ENCODE data around the gene PROCR. TPM values are rescaled to one million over a fixed set of nuclear protein-coding genes. Genes with fewer than 3 reads are reported as not detected.

The PROCR gene
- total RNA-seq, result 10 to 100 TPM in 2 of 3 donors, 1 to 10 TPM in 1; 6.1 to 15.0 (median 11.7) TPM
- long read RNA-seq, donor 1, transcript PROCR-201 (4 exons, 1,348 nt), result major isoform, 16 of 24 reads
- long read RNA-seq, donor 1, partial matches to known transcripts, result 7 of 24 reads
- long read RNA-seq, donor 1, other reads (novel, unspliced or antisense), result 1 of 24 reads
- long read RNA-seq, donor 2, transcript PROCR-201 (4 exons, 1,348 nt), result major isoform, 12 of 14 reads
- long read RNA-seq, donor 2, partial matches to known transcripts, result 0 of 14 reads
- long read RNA-seq, donor 2, other reads (novel, unspliced or antisense), result 2 of 14 reads

DNA sequence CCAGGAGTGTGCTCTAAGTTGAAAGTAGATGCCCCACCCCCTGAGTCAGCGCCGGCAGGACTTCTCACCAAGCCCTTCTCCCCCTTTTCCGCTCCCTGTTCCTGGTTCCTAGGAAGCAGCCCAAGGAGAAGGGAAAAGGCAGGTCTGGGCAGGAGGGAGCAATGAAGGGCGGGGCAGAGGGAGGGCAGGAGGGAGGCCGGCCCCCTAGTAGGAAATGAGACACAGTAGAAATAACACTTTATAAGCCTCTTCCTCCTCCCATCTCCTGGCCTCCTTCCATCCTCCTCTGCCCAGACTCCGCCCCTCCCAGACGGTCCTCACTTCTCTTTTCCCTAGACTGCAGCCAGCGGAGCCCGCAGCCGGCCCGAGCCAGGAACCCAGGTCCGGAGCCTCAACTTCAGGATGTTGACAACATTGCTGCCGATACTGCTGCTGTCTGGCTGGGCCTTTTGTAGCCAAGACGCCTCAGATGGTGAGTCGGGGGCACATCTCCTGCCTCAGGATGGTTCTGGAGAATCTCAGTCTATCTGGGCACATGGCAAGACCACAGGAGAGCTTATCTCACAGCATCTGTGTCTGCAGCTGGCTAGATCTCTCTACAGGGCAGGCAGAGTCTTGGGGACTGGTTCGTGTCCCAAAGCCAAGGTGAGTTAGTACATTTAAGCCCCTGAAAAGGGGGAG, at the start of gene PROCR:
Gene PROCR, plus strand, starts transcription at position 320 of the 681 bp plus-strand sequence. Its CDS starts 83 bp downstream, at position 403.
- TF ChIP-seq, protein P1, sequence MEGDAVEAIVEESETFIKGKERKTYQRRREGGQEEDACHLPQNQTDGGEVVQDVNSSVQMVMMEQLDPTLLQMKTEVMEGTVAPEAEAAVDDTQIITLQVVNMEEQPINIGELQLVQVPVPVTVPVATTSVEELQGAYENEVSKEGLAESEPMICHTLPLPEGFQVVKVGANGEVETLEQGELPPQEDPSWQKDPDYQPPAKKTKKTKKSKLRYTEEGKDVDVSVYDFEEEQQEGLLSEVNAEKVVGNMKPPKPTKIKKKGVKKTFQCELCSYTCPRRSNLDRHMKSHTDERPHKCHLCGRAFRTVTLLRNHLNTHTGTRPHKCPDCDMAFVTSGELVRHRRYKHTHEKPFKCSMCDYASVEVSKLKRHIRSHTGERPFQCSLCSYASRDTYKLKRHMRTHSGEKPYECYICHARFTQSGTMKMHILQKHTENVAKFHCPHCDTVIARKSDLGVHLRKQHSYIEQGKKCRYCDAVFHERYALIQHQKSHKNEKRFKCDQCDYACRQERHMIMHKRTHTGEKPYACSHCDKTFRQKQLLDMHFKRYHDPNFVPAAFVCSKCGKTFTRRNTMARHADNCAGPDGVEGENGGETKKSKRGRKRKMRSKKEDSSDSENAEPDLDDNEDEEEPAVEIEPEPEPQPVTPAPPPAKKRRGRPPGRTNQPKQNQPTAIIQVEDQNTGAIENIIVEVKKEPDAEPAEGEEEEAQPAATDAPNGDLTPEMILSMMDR (IDR thresholded peaks at IDR 0.05), result no peak
- H3K9me3 ChIP-seq, result no peaks in the 10 kb centered on the region
- peak; percentile 88 to 92 (median 88) for DNase-seq
- intact Hi-C loops (cut with DNase I, micrococcal nuclease), result no loop called here
- peaks cover 17% of the 10 kb centered on the region for H3K4me1 ChIP-seq (ENCODE audit: low read depth)
- ATAC-seq, result peak; percentile 98
- no peaks in the 10 kb centered on the region for H3K36me3 ChIP-seq (ENCODE audit: low read depth)
- no peak within 1 kb of the TSS for H3K4me3 ChIP-seq

DNA sequence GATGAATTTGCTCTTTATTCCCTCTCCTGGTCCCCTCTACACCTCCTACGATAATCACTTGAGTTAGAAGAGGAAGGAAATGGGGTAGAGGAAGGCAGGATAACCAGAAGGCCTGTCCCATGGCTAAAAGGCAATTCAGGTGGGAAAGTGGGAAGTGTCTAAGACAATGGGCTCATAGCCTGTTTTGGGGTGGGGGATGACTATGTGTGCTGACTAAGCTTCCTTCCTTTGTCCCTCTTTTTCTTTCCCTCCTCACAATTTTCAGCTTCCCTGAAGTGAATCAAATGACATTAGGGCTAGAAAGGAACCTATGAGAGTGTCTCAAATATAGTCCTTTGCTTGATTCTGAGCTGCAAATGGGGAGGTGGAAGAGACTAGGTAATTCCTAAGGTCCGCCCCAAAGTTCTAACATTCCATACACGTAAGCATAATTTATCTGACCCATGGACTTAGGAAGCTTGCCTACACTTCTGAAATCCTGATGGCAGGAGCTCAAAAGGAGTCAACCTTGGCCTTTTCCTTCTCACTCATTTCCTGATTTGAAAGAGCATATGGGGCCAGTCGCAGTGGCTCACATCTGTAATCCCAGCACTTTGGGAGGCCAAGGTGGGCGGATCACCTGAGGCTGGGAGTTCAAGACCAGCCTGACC, 49.0 kb upstream of the PROCR start:
- TF ChIP-seq, protein P1 (IDR thresholded peaks at IDR 0.05), result no peak
- intact Hi-C loops (cut with DNase I, micrococcal nuclease), result no loop called here
- Histone ChIP-seq H3K9me3 (no peaks in the 10 kb centered on the region), H3K4me1 (ENCODE audit: low read depth) (no peaks in the 10 kb centered on the region), H3K36me3 (ENCODE audit: low read depth) (peaks cover 4% of the 10 kb centered on the region), H3K4me3 (no peak overlapping the region)
- ATAC-seq, result no peak
- no peak for DNase-seq

DNA sequence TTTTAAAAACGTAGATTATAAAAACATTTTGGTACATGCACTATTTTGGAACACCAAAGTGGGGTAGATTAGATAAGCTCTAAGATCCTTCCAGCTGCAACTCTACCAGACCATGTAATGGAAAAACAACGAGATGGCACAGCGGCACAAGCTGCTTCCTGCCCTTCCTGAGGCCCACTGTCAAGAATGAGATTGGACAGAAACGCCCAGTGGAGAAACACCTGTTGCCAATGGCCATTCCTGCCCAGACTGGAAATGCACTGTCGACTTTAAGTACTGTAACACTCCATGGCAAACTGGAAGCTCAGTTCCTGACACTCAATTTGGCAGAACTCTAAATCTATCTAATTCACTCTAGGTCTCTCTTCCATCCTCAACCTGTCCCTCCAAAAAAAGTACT, 46.1 kb upstream of the PROCR start:
- ATAC-seq, result no peak
- peaks cover 4% of the 10 kb centered on the region for H3K36me3 ChIP-seq (ENCODE audit: low read depth)

DNA sequence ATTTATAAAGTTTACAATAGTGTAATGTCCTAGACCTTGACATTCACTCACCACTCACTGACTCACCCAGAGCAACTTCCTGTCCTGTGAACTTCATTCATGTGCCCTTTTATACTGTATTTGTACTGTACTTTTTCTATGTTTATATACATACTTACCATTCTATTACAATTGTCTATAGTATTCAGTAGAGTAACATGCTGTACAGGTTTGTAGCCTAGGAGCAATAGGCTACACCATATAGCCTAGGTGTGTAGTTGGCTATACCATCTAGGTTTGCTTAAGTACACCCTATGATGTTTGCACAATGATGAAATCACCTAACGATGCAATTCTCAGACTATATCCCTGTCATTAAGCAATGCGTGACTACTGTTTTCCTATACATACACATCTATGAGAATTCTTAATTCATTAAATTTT, 42.2 kb upstream of the PROCR start:
- intact Hi-C loops (cut with DNase I, micrococcal nuclease), result no loop called here
- Histone ChIP-seq H3K36me3 (ENCODE audit: low read depth) (peaks cover 4% of the 10 kb centered on the region), H3K4me1 (ENCODE audit: low read depth) (no peaks in the 10 kb centered on the region), H3K9me3 (no peaks in the 10 kb centered on the region), H3K4me3 (no peak overlapping the region)
- DNase-seq, result no peak
- TF ChIP-seq, protein P1 (IDR thresholded peaks at IDR 0.05), result no peak
- ATAC-seq, result peak; percentile 96

More for the DNA sequence above, 46.1 kb upstream of the PROCR start:
- no peaks in the 10 kb centered on the region for H3K9me3 ChIP-seq
- no peaks in the 10 kb centered on the region for H3K4me1 ChIP-seq (ENCODE audit: low read depth)
- TF ChIP-seq, protein P1 (IDR thresholded peaks at IDR 0.05), result no peak
- H3K4me3 ChIP-seq, result no peak overlapping the region
- no peak for DNase-seq
- intact Hi-C loops (cut with DNase I, micrococcal nuclease), result no loop called here

DNA sequence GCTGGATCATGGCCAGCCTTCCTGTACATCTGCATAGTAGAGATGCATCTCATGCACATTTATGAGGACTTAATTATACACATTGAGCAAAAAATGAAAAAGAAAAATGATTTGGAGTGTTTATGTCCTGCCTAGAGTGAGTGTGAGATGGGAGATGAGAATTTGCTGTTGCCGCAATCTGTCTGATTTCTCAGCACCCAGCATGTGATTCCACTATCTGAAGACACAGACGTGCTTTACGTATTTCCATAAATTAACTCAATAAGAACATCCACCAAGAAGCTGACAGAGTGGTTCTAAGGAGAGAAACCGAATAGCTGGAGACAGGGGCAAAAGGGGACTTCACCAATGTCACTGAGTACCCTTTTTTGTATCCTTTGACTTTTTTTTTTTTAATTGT, 39.9 kb upstream of the PROCR start:
- Histone ChIP-seq H3K36me3 (ENCODE audit: low read depth) (no peaks in the 10 kb centered on the region), H3K4me3 (no peak overlapping the region), H3K9me3 (no peaks in the 10 kb centered on the region), H3K4me1 (ENCODE audit: low read depth) (no peaks in the 10 kb centered on the region)
- ATAC-seq (no peak), DNase-seq (no peak)
- intact Hi-C loops (cut with DNase I, micrococcal nuclease), result no loop called here
- TF ChIP-seq, protein P1 (IDR thresholded peaks at IDR 0.05), result no peak

Data from mucosa of descending colon (tissue), 3 donors.